Measurements from ENCODE around the gene SLC6A11.

Gene SLC6A11

GRCh38 chr3:10888518-10889090 is 72.6 kb downstream of the SLC6A11 start:
- DNase-seq (ENCODE audit: low read depth), result no peak

GRCh38 chr3:10889206-10889960 is 73.4 kb downstream of the SLC6A11 start:
- no peak for DNase-seq (ENCODE audit: low read depth)

GRCh38 chr3:10890665-10891064 is 74.6 kb downstream of the SLC6A11 start:
- DNase-seq (ENCODE audit: low read depth), result no peak

- DNase-seq (ENCODE audit: low read depth), result no peak
These were observed 76.6 kb downstream of the SLC6A11 start for GRCh38 chr3:10892622-10893021.

- no peak for DNase-seq (ENCODE audit: low read depth)
These were observed 85.4 kb downstream of the SLC6A11 start for GRCh38 chr3:10901296-10901945.

- no peak for DNase-seq (ENCODE audit: low read depth)
These were observed 91.2 kb downstream of the SLC6A11 start for GRCh38 chr3:10907262-10907661.

GRCh38 chr3:10910367-10910766 is 94.3 kb downstream of the SLC6A11 start:
- no peak for DNase-seq (ENCODE audit: low read depth)

GRCh38 chr3:10911350-10912002 is 95.4 kb downstream of the SLC6A11 start:
- DNase-seq (ENCODE audit: low read depth), result no peak

GRCh38 chr3:10912786-10913185 is 96.8 kb downstream of the SLC6A11 start:
- DNase-seq (ENCODE audit: low read depth), result no peak

GRCh38 chr3:10915376-10915775 is 99.3 kb downstream of the SLC6A11 start:
- DNase-seq (ENCODE audit: low read depth), result no peak

- DNase-seq (ENCODE audit: low read depth), result no peak
These were observed 101.1 kb downstream of the SLC6A11 start for GRCh38 chr3:10917176-10917575.

- DNase-seq (ENCODE audit: low read depth), result no peak
These were observed 102.0 kb downstream of the SLC6A11 start for GRCh38 chr3:10918011-10918410.

GRCh38 chr3:10919636-10920035 is 103.6 kb downstream of the SLC6A11 start:
- no peak for DNase-seq (ENCODE audit: low read depth)

GRCh38 chr3:10925436-10926255 is 109.6 kb downstream of the SLC6A11 start:
- DNase-seq (ENCODE audit: low read depth), result no peak

- no peak for DNase-seq (ENCODE audit: low read depth)
These were observed 110.3 kb downstream of the SLC6A11 start for GRCh38 chr3:10926256-10926810.

GRCh38 chr3:10926811-10927521 is 110.9 kb downstream of the SLC6A11 start:
- DNase-seq (ENCODE audit: low read depth), result no peak

- DNase-seq (ENCODE audit: low read depth), result no peak
These were observed 111.5 kb downstream of the SLC6A11 start for GRCh38 chr3:10927551-10927950.

- no peak for DNase-seq (ENCODE audit: low read depth)
These were observed 112.5 kb downstream of the SLC6A11 start for GRCh38 chr3:10928407-10928960.

GRCh38 chr3:10928961-10929471 is 113.0 kb downstream of the SLC6A11 start:
- no peak for DNase-seq (ENCODE audit: low read depth)

- DNase-seq (ENCODE audit: low read depth), result no peak
These were observed 114.1 kb downstream of the SLC6A11 start for GRCh38 chr3:10929978-10930665.

Data from activated gamma-delta T cell treated with anti-CD3 and anti-CD28 coated beads, Interleukin-2, amount 50 U/mL, for 16 hours (primary cell).